Kidney glomerular epithelial cell (primary cell): ENCODE measurements around the gene LIG4.

Experiments used
- DNase-seq: peaks from one replicate; lab custom pipeline; 2025; lab: John Stamatoyannopoulos, UW

The LIG4 gene

DNA sequence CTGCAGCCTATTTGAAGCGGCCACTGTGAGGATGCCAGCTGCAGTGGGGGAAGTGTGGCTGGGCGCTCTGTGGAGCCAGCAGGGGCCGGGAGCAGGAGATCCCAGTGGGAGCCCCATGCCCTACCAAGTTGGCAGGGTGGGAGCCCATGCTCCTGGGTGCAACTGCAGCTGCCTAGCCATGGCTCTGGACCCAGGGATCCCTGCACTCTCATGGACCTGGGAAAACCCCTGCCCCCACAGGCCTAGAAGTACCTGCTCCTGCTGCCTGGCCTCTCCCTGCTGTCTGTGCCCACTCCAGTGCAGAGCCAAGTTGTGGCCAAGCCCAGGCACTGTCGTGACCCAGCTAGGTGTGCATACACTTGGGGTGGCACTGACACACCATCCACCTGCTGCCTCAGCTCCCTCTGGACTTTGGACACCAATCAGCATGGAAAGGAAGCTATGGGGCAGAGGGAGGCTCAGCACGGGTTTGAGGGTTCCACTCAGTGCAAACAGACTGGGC lies 20.9 kb downstream of the LIG4 start:
- no peak for DNase-seq

- no peak for DNase-seq
These were observed 21.5 kb downstream of the LIG4 start for GRCh38 chr13:108193806-108194205.

- DNase-seq: no peak
These were observed 24.4 kb downstream of the LIG4 start for GRCh38 chr13:108190897-108191296.

DNA sequence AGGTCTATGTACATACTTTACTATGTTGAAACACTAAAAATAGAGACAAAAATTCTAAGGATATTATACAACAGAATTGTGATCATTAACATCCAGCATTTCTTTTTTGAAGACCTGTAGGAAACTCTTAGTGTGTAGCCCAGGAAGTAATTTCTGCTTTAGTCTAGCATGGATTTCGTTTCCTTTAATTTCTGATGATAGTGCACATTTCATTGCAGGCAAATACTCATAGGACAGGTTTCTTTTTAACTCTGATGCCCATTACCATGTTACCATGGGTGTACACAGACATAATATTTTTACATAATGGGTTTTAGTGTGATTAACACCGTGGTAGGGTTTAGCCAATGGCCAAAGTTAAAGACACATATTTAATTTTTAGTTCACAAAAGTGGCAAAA lies 27.1 kb downstream of the LIG4 start:
- no peak for DNase-seq

GRCh38 chr13:108185223-108185622 lies 30.1 kb downstream of the LIG4 start:
- no peak for DNase-seq

- DNase-seq: no peak
These were observed 32.7 kb downstream of the LIG4 start for GRCh38 chr13:108182652-108183051.

- DNase-seq: no peak
These were observed 37.3 kb downstream of the LIG4 start for GRCh38 chr13:108178078-108178477.

DNA sequence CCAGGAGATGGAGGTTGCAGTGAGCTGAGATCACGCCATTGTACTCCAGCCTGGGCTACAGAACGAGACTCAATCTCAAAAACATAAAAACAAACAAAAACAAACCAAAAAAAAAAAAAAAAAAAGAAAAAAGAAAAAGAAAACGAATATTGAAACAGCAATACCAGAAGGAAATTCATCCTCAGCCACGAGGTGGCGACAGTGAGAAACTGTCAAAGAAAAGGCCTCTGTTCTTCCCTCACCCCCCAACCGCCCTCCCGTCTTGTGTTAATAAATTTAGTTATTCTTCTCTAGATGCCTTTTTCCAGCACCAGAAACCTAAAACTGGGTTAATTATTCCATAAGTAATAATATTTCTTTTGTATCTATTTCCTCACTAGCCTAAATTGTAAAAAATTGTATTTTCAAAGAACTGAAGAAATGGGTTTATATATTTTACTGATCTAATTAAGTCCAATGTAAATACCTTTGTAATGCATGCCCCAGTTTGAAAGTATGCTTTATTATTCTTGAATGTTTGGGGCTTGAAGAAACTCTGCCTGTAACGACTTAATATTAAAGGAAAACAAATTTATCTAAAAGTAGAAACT lies 38.6 kb downstream of the LIG4 start:
- no peak for DNase-seq

DNA sequence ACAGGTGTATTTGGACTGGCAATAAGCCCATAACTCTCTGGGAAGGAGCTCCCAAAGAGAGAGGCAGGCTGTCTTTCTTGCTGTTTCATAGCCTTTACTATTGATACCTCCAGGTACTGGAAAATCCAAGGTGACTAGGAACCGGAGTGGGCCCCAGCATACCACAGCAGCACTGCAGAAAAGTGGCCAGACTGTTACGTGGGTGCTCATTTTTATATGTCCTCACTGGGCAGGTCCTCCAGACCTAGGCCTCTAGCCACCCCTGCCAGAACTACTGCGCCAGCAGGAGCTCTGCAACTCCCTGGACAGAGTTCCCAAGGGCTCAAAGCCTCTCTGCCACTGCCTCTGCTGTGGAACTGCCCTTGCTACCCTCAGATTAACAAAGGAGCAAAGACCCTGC lies 46.4 kb downstream of the LIG4 start:
- DNase-seq: no peak

GRCh38 chr13:108166078-108166477 lies 49.3 kb downstream of the LIG4 start:
- DNase-seq: no peak

- no peak for DNase-seq
These were observed 56.6 kb downstream of the LIG4 start for GRCh38 chr13:108158746-108159145.
